ENCODE results near the gene RABGAP1L. TPM values are rescaled to one million over a fixed set of nuclear protein-coding genes. Genes with fewer than 3 reads are reported as not detected.

RABGAP1L gene
- total and polyA plus RNA-seq, 2 donors (not counting 3 experiments of a cell fraction or from before 2014, with no cell fraction given): 6.4 to 22.2 TPM

GRCh38 chr1:174309490-174309889, 150.2 kb downstream of the RABGAP1L start:
- H3K4me2 ChIP-seq (ENCODE audit: insufficient read depth, low read length): no peak overlapping the region
- H4K20me1 ChIP-seq (replicated peaks; ENCODE audit: control insufficient read depth, extremely low read depth, insufficient read depth, low read length): no peaks in the 10 kb centered on the region
- ChIA-PET POLR2A (no interaction called here), CTCF (interaction anchor here (1.0 kb wide), 1 partner anchor 9 kb away, joined by 3 read pairs; no protein-coding TSS in a partner anchor)
- BruUV-seq (replicated peaks): no TSS peak
- no peaks in the 10 kb centered on the region for H3K4me1 ChIP-seq (ENCODE audit: control insufficient read depth, extremely low read depth, insufficient read depth, low read length)
- H2AFZ ChIP-seq (ENCODE audit: low read depth, low read length): no peak overlapping the region
- intact Hi-C loops (cut with micrococcal nuclease): no loop called here
- DNase-seq (ENCODE audit: low read depth, low spot score) (no peak), FAIRE-seq (no peak)
- H3K36me3 ChIP-seq (ENCODE audit: control insufficient read depth in 2 of 2, extremely low read depth in 1 of 2, insufficient read depth in 2 of 2, low read length in 2 of 2): no peaks in the 10 kb centered on the region
- no peak overlapping the region for H3K4me3 ChIP-seq (replicated peaks in 1 of 3; ENCODE audit: insufficient read depth in 1 of 3, low read depth in 1 of 3, low read length in 3 of 3)
- no peaks in the 10 kb centered on the region for H3K9me3 ChIP-seq (replicated peaks; ENCODE audit: control insufficient read depth, insufficient read depth, low read length)
- no peak overlapping the region for H3K27ac ChIP-seq (ENCODE audit: insufficient read depth, low read depth, low read length)
- dilution Hi-C loops (cut with MboI; ENCODE audit: extremely low pct_ligation_motif_present, low sequenced_read_pairs): no loop called here
- no peaks in the 10 kb centered on the region for H3K79me2 ChIP-seq (ENCODE audit: control insufficient read depth, insufficient read depth, low read length)
- no peaks in the 10 kb centered on the region for H3K9me1 ChIP-seq (replicated peaks; ENCODE audit: control insufficient read depth, extremely low read depth, insufficient read depth, low read length)
- H3K27me3 ChIP-seq (ENCODE audit: control insufficient read depth in 2 of 2, insufficient read depth in 2 of 2, low read length in 2 of 2): no peaks in the 10 kb centered on the region
- TF ChIP-seq CTCF (IDR thresholded peaks at IDR 0.05; ENCODE audit: extremely low read depth in 1 of 2, insufficient read depth in 1 of 2, low read depth in 1 of 2, low read length in 2 of 2) (no peak), FOS (IDR thresholded peaks at IDR 0.05; ENCODE audit: borderline replicate concordance, insufficient read depth, low read length) (no peak), GATA2 (IDR thresholded peaks at IDR 0.05; ENCODE audit: insufficient read depth, insufficient read length, low read depth, low read length) (no peak), MYC (IDR thresholded peaks at IDR 0.05; ENCODE audit: low read depth, low read length) (no peak), POLR2AphosphoS5 (IDR thresholded peaks at IDR 0.05; ENCODE audit: insufficient read depth, low read depth, low read length) (no peak), JUN (IDR thresholded peaks at IDR 0.05; ENCODE audit: borderline replicate concordance, insufficient read depth, insufficient read length, low read depth) (no peak), MAX (IDR thresholded peaks at IDR 0.05; ENCODE audit: insufficient read depth, insufficient read length) (no peak), EZH2 (IDR thresholded peaks at IDR 0.05; ENCODE audit: borderline replicate concordance, low read depth, low read length, severe bottlenecking) (no peak), POLR2A (IDR thresholded peaks at IDR 0.05; ENCODE audit: low read depth, low read length) (no peak)
- H3K9ac ChIP-seq (replicated peaks; ENCODE audit: extremely low read depth, insufficient read depth, low read length): no peak overlapping the region

Measured in endothelial cell of umbilical vein (primary cell).